IPS-18a (cell line): ENCODE measurements around the gene CRAMP1.
"Not testable (repeated sequence)": the region's sequence is repeated elsewhere in the genome, so short reads cannot be mapped to it uniquely, and the experiment has no call there.

ENCODE experiments used
- H3K27ac ChIP-seq: one replicate; pipeline ENCODE4 v1.5.1; 2013; ENCODE audit warnings: low read length
- H3K27me3 ChIP-seq: one replicate; pipeline ENCODE4 v1.6.1; 2013; ENCODE audit warnings: mild to moderate bottlenecking, low read length; ENCODE audit not compliant: control insufficient read depth, insufficient read depth
- H3K36me3 ChIP-seq: one replicate; pipeline ENCODE4 v1.6.1; 2013; ENCODE audit warnings: low read depth, low read length; ENCODE audit not compliant: control insufficient read depth
- H3K4me1 ChIP-seq: one replicate; pipeline ENCODE4 v1.6.1; 2013; ENCODE audit warnings: low read depth, low read length; ENCODE audit not compliant: control insufficient read depth
- H3K4me3 ChIP-seq: one replicate; pipeline ENCODE4 v1.5.1; 2013; ENCODE audit warnings: low read length
- H3K9ac ChIP-seq: one replicate; pipeline ENCODE4 v1.6.1; 2013; ENCODE audit warnings: mild to moderate bottlenecking, low read length, moderate library complexity
- H3K9me3 ChIP-seq: one replicate; pipeline ENCODE4 v1.6.1; 2013; ENCODE audit warnings: low read depth, low read length; ENCODE audit not compliant: control insufficient read depth

CRAMP1 gene

GRCh38 chr16:1580956-1581355 is 31.2 kb upstream of the CRAMP1 start:
- peaks cover 7% of the 10 kb centered on the region for H3K36me3 ChIP-seq
- no peak overlapping the region for H3K4me3 ChIP-seq
- no peaks in the 10 kb centered on the region for H3K9me3 ChIP-seq
- no peak overlapping the region for H3K27ac ChIP-seq
- no peaks in the 10 kb centered on the region for H3K4me1 ChIP-seq
- H3K27me3 ChIP-seq = no peaks in the 10 kb centered on the region
- no peak overlapping the region for H3K9ac ChIP-seq

- H3K27ac ChIP-seq = no peak overlapping the region
- no peaks in the 10 kb centered on the region for H3K9me3 ChIP-seq
- peaks cover 8% of the 10 kb centered on the region for H3K36me3 ChIP-seq
- H3K27me3 ChIP-seq = no peaks in the 10 kb centered on the region
- no peak overlapping the region for H3K9ac ChIP-seq
- no peaks in the 10 kb centered on the region for H3K4me1 ChIP-seq
- no peak overlapping the region for H3K4me3 ChIP-seq
These were observed 30.4 kb upstream of the CRAMP1 start for GRCh38 chr16:1581804-1582203.

- peaks cover 11% of the 10 kb centered on the region for H3K36me3 ChIP-seq
- H3K4me1 ChIP-seq = no peaks in the 10 kb centered on the region
- no peak overlapping the region for H3K4me3 ChIP-seq
- H3K9ac ChIP-seq = no peak overlapping the region
- no peaks in the 10 kb centered on the region for H3K27me3 ChIP-seq
- no peak overlapping the region for H3K27ac ChIP-seq
- no peaks in the 10 kb centered on the region for H3K9me3 ChIP-seq
These were observed 29.0 kb upstream of the CRAMP1 start for GRCh38 chr16:1583180-1583579.

GRCh38 chr16:1584926-1585484 is 27.2 kb upstream of the CRAMP1 start:
- Histone ChIP-seq H3K9ac (no peak overlapping the region), H3K4me3 (no peak overlapping the region), H3K9me3 (no peaks in the 10 kb centered on the region), H3K27ac (no peak overlapping the region), H3K36me3 (peaks cover 9% of the 10 kb centered on the region), H3K27me3 (no peaks in the 10 kb centered on the region), H3K4me1 (no peaks in the 10 kb centered on the region)

GRCh38 chr16:1590366-1590765 is 21.8 kb upstream of the CRAMP1 start:
- Histone ChIP-seq H3K4me1 (no peaks in the 10 kb centered on the region), H3K4me3 (no peak overlapping the region), H3K27me3 (no peaks in the 10 kb centered on the region), H3K36me3 (peaks cover 5% of the 10 kb centered on the region), H3K9ac (no peak overlapping the region), H3K9me3 (no peaks in the 10 kb centered on the region), H3K27ac (no peak overlapping the region)

GRCh38 chr16:1590930-1591705 is 21.0 kb upstream of the CRAMP1 start:
- no peaks in the 10 kb centered on the region for H3K9me3 ChIP-seq
- H3K4me1 ChIP-seq = no peaks in the 10 kb centered on the region
- peaks cover 5% of the 10 kb centered on the region for H3K36me3 ChIP-seq
- no peak overlapping the region for H3K27ac ChIP-seq
- no peaks in the 10 kb centered on the region for H3K27me3 ChIP-seq
- H3K9ac ChIP-seq = no peak overlapping the region
- H3K4me3 ChIP-seq = no peak overlapping the region

- Histone ChIP-seq H3K36me3 (no peaks in the 10 kb centered on the region), H3K4me3 (no peak overlapping the region), H3K27me3 (no peaks in the 10 kb centered on the region), H3K9ac (no peak overlapping the region), H3K4me1 (no peaks in the 10 kb centered on the region), H3K9me3 (no peaks in the 10 kb centered on the region), H3K27ac (no peak overlapping the region)
These were observed 19.7 kb upstream of the CRAMP1 start for GRCh38 chr16:1592446-1592845.

GRCh38 chr16:1595511-1595910 is 16.6 kb upstream of the CRAMP1 start:
- not testable (repeated sequence) for H3K27me3 ChIP-seq, H3K27ac ChIP-seq, H3K36me3 ChIP-seq, H3K9ac ChIP-seq, H3K4me1 ChIP-seq, H3K4me3 ChIP-seq, H3K9me3 ChIP-seq

GRCh38 chr16:1596516-1596915 is 15.6 kb upstream of the CRAMP1 start:
- Histone ChIP-seq H3K9me3 (no peaks in the 10 kb centered on the region), H3K4me1 (no peaks in the 10 kb centered on the region), H3K27me3 (no peaks in the 10 kb centered on the region), H3K27ac (no peak overlapping the region), H3K4me3 (no peak overlapping the region), H3K9ac (no peak overlapping the region), H3K36me3 (no peaks in the 10 kb centered on the region)

GRCh38 chr16:1597154-1597553 is 15.0 kb upstream of the CRAMP1 start:
- Histone ChIP-seq H3K9me3 (no peaks in the 10 kb centered on the region), H3K9ac (no peak overlapping the region), H3K36me3 (no peaks in the 10 kb centered on the region), H3K4me3 (no peak overlapping the region), H3K27ac (no peak overlapping the region), H3K27me3 (no peaks in the 10 kb centered on the region), H3K4me1 (no peaks in the 10 kb centered on the region)

- H3K4me1 ChIP-seq = no peaks in the 10 kb centered on the region
- no peaks in the 10 kb centered on the region for H3K27me3 ChIP-seq
- peaks cover 2% of the 10 kb centered on the region for H3K36me3 ChIP-seq
- no peaks in the 10 kb centered on the region for H3K9me3 ChIP-seq
- no peak overlapping the region for H3K9ac ChIP-seq
- H3K4me3 ChIP-seq = no peak overlapping the region
- H3K27ac ChIP-seq = no peak overlapping the region
These were observed 11.1 kb upstream of the CRAMP1 start for GRCh38 chr16:1601031-1601430.

- Histone ChIP-seq H3K36me3 (peaks cover 4% of the 10 kb centered on the region), H3K4me1 (no peaks in the 10 kb centered on the region), H3K9ac (no peak overlapping the region), H3K27ac (no peak overlapping the region), H3K27me3 (no peaks in the 10 kb centered on the region), H3K4me3 (no peak overlapping the region), H3K9me3 (no peaks in the 10 kb centered on the region)
These were observed 10.7 kb upstream of the CRAMP1 start for GRCh38 chr16:1601489-1601888.
